ENCODE measurements around the gene TDP2. TPM values are rescaled to one million over a fixed set of nuclear protein-coding genes. Genes with fewer than 3 reads are reported as not detected.
A peak's percentile ranks its signal among the peaks of the same experiment; 100 is the strongest.

Gene TDP2
- total and polyA plus RNA-seq, 9 of the 15 experiments (the other 6 are each of a cell fraction or from before 2014, with no cell fraction given) = 27.7 to 60.1 (median 31.8) TPM

GRCh38 chr6:24658573-24659560 lies 7.8 kb downstream of the TDP2 start (continued):
- TF ChIP-seq ZBTB5 (IDR thresholded peaks at IDR 0.05) (peak; percentile 98), MCM2 (IDR thresholded peaks at IDR 0.05; ENCODE audit: low read depth) (no peak), BDP1 (IDR thresholded peaks at IDR 0.05; ENCODE audit: insufficient read depth, insufficient read length) (no peak), E2F6 (IDR thresholded peaks at IDR 0.05; ENCODE audit: borderline replicate concordance in 1 of 2, extremely low read depth in 1 of 2, insufficient read depth in 1 of 2, insufficient read length in 1 of 2, low read depth in 1 of 2, low read length in 1 of 2, poor library complexity in 1 of 2, severe bottlenecking in 1 of 2) (peak in 1 of 2 experiments; percentile 23), NELFE (IDR thresholded peaks at IDR 0.05; ENCODE audit: insufficient read depth, insufficient read length) (no peak), DACH1 (IDR thresholded peaks at IDR 0.05; ENCODE audit: partially characterized antibody) (no peak), FOXJ2 (tag; IDR thresholded peaks at IDR 0.05) (no peak), ZNF253 (CRISPR knock-in tag; conservative IDR thresholded peaks at IDR 0.05) (no peak), HNRNPUL1 (IDR thresholded peaks at IDR 0.05; ENCODE audit: low read length) (no peak), ZBTB9 (CRISPR knock-in tag; IDR thresholded peaks at IDR 0.05) (no peak), ZNF354B (CRISPR knock-in tag; IDR thresholded peaks at IDR 0.05) (no peak), FOXM1 (IDR thresholded peaks at IDR 0.05; ENCODE audit: low read depth) (no peak), FOXM1 (CRISPR knock-in tag; IDR thresholded peaks at IDR 0.05; ENCODE audit: low read depth) (no peak), CSDE1 (IDR thresholded peaks at IDR 0.05) (no peak), ZNF584 (CRISPR knock-in tag; IDR thresholded peaks at IDR 0.05; ENCODE audit: low read depth) (no peak), ZNF184 (CRISPR knock-in tag; IDR thresholded peaks at IDR 0.05) (no peak), ZNF449 (CRISPR knock-in tag; IDR thresholded peaks at IDR 0.05) (no peak), ERF (CRISPR knock-in tag; IDR thresholded peaks at IDR 0.05) (no peak), ARHGAP35 (IDR thresholded peaks at IDR 0.05; ENCODE audit: partially characterized antibody) (no peak)
